ENCODE results near the gene CMIP.

The CMIP gene

DNA sequence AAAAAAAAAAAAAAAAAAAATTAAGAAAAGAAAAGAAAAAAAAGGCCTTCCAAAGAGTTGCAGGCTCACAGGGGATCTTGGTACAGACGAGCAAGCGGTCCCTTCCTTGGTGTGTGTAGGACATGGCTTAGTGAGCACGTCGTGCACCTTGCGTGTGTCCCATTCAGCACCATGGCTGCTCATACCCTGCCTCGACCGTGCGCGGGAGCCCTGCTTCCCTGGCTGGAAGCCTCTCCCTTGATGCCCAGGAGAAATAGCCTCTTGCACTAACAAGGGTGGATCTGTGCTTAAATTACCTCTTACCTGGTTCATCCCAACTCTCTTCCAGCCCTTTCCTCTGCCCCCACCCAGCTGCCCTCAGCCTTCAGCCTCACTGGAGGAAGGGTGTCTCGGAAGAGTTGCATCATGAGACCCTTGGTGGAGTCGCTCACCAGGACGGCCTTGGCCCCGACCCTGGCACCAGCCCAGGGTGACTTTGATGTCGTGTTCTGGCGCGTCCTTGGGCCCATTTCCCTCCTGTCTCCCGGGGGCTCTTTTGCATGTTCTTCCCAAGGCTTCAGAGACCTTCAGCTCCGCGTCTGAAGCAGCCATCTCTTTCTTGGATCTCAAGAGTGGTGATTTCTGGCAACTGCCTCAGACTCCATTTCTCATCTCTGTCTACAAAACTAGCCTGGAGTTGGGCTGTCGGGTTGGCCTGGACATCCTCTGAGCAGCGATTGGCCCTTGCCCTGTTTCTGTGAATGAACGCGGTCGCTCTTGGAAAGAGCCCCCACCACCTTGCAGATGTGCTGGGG is 127.2 kb downstream of the CMIP start:
- Histone ChIP-seq H3K4me3 (ENCODE audit: low read depth, low read length) (no peak overlapping the region), H3K9ac (no peak overlapping the region), H3K36me3 (ENCODE audit: control insufficient read depth, insufficient read depth, low read length) (no peaks in the 10 kb centered on the region), H3K27me3 (ENCODE audit: control insufficient read depth, insufficient read depth, low read length) (no peaks in the 10 kb centered on the region), H2AFZ (no peak overlapping the region), H3K4me2 (ENCODE audit: low read length) (no peak overlapping the region), H3K4me1 (no peaks in the 10 kb centered on the region), H3K79me2 (peaks cover 17% of the 10 kb centered on the region), H3K27ac (no peak overlapping the region), H3K9me3 (ENCODE audit: control insufficient read depth, low read length) (no peaks in the 10 kb centered on the region)
- TF ChIP-seq, protein P1, sequence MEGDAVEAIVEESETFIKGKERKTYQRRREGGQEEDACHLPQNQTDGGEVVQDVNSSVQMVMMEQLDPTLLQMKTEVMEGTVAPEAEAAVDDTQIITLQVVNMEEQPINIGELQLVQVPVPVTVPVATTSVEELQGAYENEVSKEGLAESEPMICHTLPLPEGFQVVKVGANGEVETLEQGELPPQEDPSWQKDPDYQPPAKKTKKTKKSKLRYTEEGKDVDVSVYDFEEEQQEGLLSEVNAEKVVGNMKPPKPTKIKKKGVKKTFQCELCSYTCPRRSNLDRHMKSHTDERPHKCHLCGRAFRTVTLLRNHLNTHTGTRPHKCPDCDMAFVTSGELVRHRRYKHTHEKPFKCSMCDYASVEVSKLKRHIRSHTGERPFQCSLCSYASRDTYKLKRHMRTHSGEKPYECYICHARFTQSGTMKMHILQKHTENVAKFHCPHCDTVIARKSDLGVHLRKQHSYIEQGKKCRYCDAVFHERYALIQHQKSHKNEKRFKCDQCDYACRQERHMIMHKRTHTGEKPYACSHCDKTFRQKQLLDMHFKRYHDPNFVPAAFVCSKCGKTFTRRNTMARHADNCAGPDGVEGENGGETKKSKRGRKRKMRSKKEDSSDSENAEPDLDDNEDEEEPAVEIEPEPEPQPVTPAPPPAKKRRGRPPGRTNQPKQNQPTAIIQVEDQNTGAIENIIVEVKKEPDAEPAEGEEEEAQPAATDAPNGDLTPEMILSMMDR (IDR thresholded peaks at IDR 0.05): no peak

DNA sequence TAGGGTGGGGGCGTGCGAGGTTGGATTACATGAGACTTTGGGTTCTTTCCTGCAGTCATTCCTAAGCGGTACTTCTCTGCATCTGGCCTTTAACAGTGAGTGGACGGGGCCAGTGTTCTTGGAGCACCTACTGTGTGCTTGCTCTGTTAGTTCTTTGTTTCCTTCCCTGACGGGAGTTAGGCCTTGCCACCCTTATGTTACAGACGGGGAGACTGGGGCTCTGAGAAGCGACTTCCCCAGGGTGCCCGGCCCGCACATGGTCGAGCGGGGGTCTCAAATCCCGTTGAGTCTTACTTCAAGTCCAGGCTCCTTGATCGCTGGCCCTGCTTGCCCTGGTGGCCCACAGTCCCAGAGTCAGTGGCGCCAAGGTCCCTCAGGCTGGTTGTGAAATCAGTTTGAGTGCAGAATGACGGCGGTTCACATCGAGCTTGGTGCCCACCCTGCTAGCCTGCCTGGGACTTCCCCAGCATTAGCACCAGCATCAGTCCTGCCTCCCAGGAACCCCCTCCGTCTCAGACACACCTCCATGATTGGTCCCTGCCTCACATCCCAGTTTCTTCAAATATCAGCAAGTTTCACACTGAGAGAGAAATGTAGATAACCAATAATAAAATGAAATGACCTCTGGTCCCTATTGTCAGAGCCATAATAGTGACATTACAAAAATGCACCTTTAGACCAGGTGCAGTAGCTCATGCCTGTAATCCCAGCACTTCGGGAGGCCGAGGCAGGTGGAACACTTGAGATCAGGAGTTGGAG is 128.0 kb downstream of the CMIP start:
- Histone ChIP-seq H3K4me2 (ENCODE audit: low read length) (no peak overlapping the region), H3K27ac (no peak overlapping the region), H3K27me3 (ENCODE audit: control insufficient read depth, insufficient read depth, low read length) (no peaks in the 10 kb centered on the region), H3K4me1 (no peaks in the 10 kb centered on the region), H3K4me3 (ENCODE audit: low read depth, low read length) (no peak overlapping the region), H3K79me2 (peaks cover 20% of the 10 kb centered on the region), H3K9me3 (ENCODE audit: control insufficient read depth, low read length) (no peaks in the 10 kb centered on the region), H2AFZ (no peak overlapping the region), H3K9ac (no peak overlapping the region), H3K36me3 (ENCODE audit: control insufficient read depth, insufficient read depth, low read length) (no peaks in the 10 kb centered on the region)
- TF ChIP-seq, protein P1 (IDR thresholded peaks at IDR 0.05): no peak

DNA sequence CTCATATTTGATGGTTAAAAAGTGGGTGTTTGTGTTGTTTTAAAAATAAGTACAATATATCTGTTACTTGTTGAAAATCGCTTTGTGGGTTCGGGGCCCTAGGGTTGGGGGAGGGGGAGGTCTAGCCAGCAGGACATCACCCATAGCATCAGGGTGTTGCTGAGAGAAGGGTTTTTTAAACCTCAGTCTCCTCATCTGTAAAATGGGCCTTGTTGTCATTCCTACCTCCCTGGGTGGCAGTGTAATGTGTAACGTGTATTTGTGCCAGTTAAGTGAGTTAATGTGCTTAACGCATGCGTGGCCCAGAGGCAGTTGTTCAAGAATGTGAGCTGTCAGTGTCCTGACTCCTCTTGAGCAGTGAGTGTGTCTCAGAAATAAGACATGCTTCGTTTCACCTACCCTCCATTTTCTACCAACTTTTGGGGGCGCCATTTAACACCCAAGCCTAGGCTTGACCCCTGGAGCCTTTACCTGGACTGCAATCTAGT is 129.0 kb downstream of the CMIP start:
- Histone ChIP-seq H2AFZ (no peak overlapping the region), H3K9ac (no peak overlapping the region), H3K27me3 (ENCODE audit: control insufficient read depth, insufficient read depth, low read length) (no peaks in the 10 kb centered on the region), H3K4me3 (ENCODE audit: low read depth, low read length) (no peak overlapping the region), H3K27ac (no peak overlapping the region), H3K4me2 (ENCODE audit: low read length) (no peak overlapping the region), H3K4me1 (no peaks in the 10 kb centered on the region), H3K9me3 (ENCODE audit: control insufficient read depth, low read length) (no peaks in the 10 kb centered on the region), H3K36me3 (ENCODE audit: control insufficient read depth, insufficient read depth, low read length) (no peaks in the 10 kb centered on the region), H3K79me2 (peaks cover 23% of the 10 kb centered on the region)
- TF ChIP-seq, protein P1 (IDR thresholded peaks at IDR 0.05): no peak

- no peak overlapping the region for H3K27ac ChIP-seq
- no peaks in the 10 kb centered on the region for H3K27me3 ChIP-seq (ENCODE audit: control insufficient read depth, insufficient read depth, low read length)
- no peaks in the 10 kb centered on the region for H3K4me1 ChIP-seq
- TF ChIP-seq, protein P1 (IDR thresholded peaks at IDR 0.05): no peak
- H3K4me3 ChIP-seq (ENCODE audit: low read depth, low read length): no peak overlapping the region
- H3K36me3 ChIP-seq (ENCODE audit: control insufficient read depth, insufficient read depth, low read length): no peaks in the 10 kb centered on the region
- H2AFZ ChIP-seq: no peak overlapping the region
- H3K79me2 ChIP-seq: peaks cover 29% of the 10 kb centered on the region
- no peak overlapping the region for H3K4me2 ChIP-seq (ENCODE audit: low read length)
- no peaks in the 10 kb centered on the region for H3K9me3 ChIP-seq (ENCODE audit: control insufficient read depth, low read length)
- H3K9ac ChIP-seq: no peak overlapping the region
These were observed 129.6 kb downstream of the CMIP start for GRCh38 chr16:81574168-81574567.

Data from parathyroid adenoma (tissue), 2 donors.